D721Med (cell line): Measurements from ENCODE around the gene CDH13.

ENCODE experiments used
- DNase-seq: peaks from one replicate; pipeline ENCODE4 v3.0.0; 2011; ENCODE audit warnings: low spot score; ENCODE audit not compliant: insufficient read length
- FAIRE-seq: peaks from 2 replicates; lab custom pipeline; 2011; peaks lifted over from hg19 to GRCh38; lab: Jason Lieb, UNC
- CTCF ChIP-seq: IDR thresholded peaks from 2 replicates; pipeline ENCODE4 v1.5.1; 2012; ENCODE audit warnings: mild to moderate bottlenecking, control low read depth; ENCODE audit not compliant: insufficient read depth; ENCODE audit errors: missing control alignments

The CDH13 gene

DNA sequence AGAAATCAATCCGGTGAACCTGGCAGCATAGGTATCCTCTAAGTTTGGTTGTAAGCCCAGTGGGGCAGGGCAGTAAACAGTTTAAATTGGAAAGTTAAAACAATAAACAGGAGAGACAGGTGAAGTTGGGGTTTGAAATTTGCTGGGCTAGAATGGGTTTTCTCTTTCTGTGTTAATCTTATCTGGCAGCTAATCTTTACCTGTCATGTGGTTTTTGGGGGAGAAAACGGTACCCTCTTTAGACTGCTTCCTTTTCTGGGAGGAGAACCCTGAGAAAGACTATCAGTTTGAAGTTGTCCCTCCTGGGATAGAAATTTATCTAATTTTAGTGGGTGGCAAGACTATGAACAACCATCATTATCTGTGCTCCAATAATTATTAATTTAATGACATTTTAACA lies 24.0 kb downstream of the CDH13 start:
- no peak for TF ChIP-seq CTCF
- DNase-seq: no peak
- no peak for FAIRE-seq

- TF ChIP-seq CTCF: no peak
- no peak for FAIRE-seq
- no peak for DNase-seq
Measured at GRCh38 chr16:82651921-82652601, 25.3 kb downstream of the CDH13 start.

DNA sequence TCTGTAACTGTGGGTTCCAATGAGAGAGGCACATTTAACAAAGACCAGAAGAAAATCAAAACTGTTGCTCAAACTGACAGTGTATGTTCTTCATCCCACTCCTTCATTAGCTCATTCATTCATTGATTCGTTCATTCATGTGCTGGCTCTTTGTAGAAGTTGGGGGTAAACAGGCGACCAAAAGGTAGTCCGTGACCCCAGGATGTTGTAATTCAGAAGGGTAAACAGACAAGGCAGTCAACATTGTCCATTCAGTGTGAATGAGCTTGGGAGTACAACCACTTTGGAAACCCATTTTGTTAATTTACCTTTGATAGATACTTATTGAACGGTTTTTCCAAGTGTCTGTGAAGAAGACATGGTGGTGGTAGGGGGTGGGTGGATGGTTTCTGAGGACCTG lies 26.1 kb downstream of the CDH13 start:
- TF ChIP-seq CTCF: no peak
- DNase-seq (no peak), FAIRE-seq (no peak)

- DNase-seq: no peak
- FAIRE-seq: no peak
- no peak for TF ChIP-seq CTCF
Measured at GRCh38 chr16:82653550-82654511, 27.1 kb downstream of the CDH13 start.

DNA sequence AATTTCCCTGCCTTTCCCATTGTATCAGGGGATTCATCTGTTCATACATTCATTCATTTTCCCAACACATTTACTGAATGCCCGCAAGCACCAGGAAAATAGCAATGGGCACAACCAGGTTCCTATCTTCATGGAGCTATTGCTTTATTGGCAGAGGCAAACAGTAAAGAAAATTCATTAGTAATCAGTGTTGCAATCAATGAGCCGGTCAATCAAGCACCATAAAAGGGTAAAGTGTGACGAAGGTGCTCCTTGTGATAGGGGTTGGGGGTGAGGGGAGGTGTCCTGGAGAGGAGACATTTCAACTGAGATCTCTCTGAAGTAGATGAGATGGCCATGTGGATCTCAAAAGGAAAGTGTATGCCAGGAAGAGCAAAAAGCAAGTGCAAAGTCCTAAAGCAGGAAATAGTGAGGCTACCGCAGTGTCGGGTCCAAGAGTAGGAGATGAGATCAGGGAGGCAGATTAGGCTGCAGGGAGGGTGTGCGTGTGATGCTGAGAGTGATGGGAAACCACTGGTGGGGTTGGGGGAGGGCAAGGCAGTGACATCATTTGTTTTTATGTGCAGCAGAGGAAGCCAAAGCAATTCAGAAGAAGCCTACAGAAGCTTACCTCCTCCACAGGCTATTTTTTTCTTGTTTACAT lies 28.4 kb downstream of the CDH13 start:
- TF ChIP-seq CTCF: no peak
- FAIRE-seq (no peak), DNase-seq (no peak)

GRCh38 chr16:82655720-82656490 lies 29.1 kb downstream of the CDH13 start:
- no peak for TF ChIP-seq CTCF
- DNase-seq: no peak
- FAIRE-seq: no peak
